Activated CD4-positive, alpha-beta T cell treated with anti-CD3 and anti-CD28 coated beads for 36 hours (primary cell): Measurements from ENCODE around the gene SPON1. TPM values are rescaled to one million over a fixed set of nuclear protein-coding genes. Genes with fewer than 3 reads are reported as not detected.

Source experiments
- ATAC-seq: fragments of 200-7000 bp; cut with Tn5 transposase; one replicate; pipeline ENCODE4 v1.10.0; 2021; ENCODE audit warnings: mild to moderate bottlenecking, moderate library complexity
- CTCF ChIA-PET: fragments of 350-600 bp; sonication (Branson Sonifier 250); formaldehyde crosslinking; loops from one replicate; lab custom pipeline; 2021; ENCODE audit warnings: antibody characterized with exemption; lab: Charles Lee
- POLR2A ChIA-PET: fragments of 350-600 bp; sonication (Branson Sonifier 250); formaldehyde crosslinking; loops from one replicate; lab custom pipeline; 2021; ENCODE audit warnings: antibody characterized with exemption, inconsistent platforms; lab: Charles Lee
- DNase-seq: peaks from one replicate; pipeline ENCODE4 v3.0.0-alpha.2; 2020
- H3K27ac Mint-ChIP-seq: one replicate; pipeline ENCODE4 v1.8.0; 2021; ENCODE audit warnings: mixed read lengths
- H3K27me3 Mint-ChIP-seq: one replicate; pipeline ENCODE4 v1.8.0; 2021; ENCODE audit warnings: mixed read lengths
- H3K36me3 Mint-ChIP-seq: one replicate; pipeline ENCODE4 v1.8.0; 2021; ENCODE audit warnings: low read depth, mixed read lengths
- H3K4me1 Mint-ChIP-seq: one replicate; pipeline ENCODE4 v1.8.0; 2021; ENCODE audit warnings: mixed read lengths
- H3K4me3 Mint-ChIP-seq: one replicate; pipeline ENCODE4 v1.8.0; 2021; ENCODE audit warnings: mild to moderate bottlenecking, moderate library complexity, mixed read lengths
- H3K9me3 Mint-ChIP-seq: one replicate; pipeline ENCODE4 v1.8.0; 2021; ENCODE audit warnings: low read depth, mixed read lengths
- intact Hi-C, 2 experiments: fragments of 100-400 bp; cut with DNase I in 1 of 2; cut with micrococcal nuclease in 1 of 2; formaldehyde crosslinking; loops; one replicate each; pipeline versions ENCODE4 v1.14.2 to v1.15.1; 2022 to 2024; cut with DNase I, micrococcal nuclease
- total RNA-seq, 2 experiments: library from RNA; stranded (reverse); gene quantifications; one replicate each; pipeline ENCODE4 v1.2.3, GENCODE V29; 2021

Gene SPON1
- total RNA-seq, 2 experiments from 2014 or later, result 0.26 to 0.41 TPM

- CTCF ChIA-PET, result no interaction called here
Observed at GRCh38 chr11:14041565-14041964, 79.0 kb downstream of the SPON1 start.

GRCh38 chr11:14042686-14043465 is 80.4 kb downstream of the SPON1 start:
- H3K27me3 Mint-ChIP-seq, result no peaks in the 10 kb centered on the region
- ChIA-PET CTCF (interaction anchor here (0.9 kb wide), 1 partner anchor 9 kb away, joined by 3 read pairs; no protein-coding TSS in a partner anchor), POLR2A (no interaction called here)
- ATAC-seq (no peak), DNase-seq (no peak)
- H3K9me3 Mint-ChIP-seq, result no peaks in the 10 kb centered on the region
- H3K4me3 Mint-ChIP-seq, result no peak overlapping the region
- no peak overlapping the region for H3K27ac Mint-ChIP-seq
- no peaks in the 10 kb centered on the region for H3K36me3 Mint-ChIP-seq
- intact Hi-C loops, result no loop called here
- H3K4me1 Mint-ChIP-seq, result no peaks in the 10 kb centered on the region

More at GRCh38 chr11:14041565-14041964, 79.0 kb downstream of the SPON1 start:
- ATAC-seq (no peak), DNase-seq (no peak)
- intact Hi-C loops, result no loop called here
- H3K36me3 Mint-ChIP-seq, result no peaks in the 10 kb centered on the region
- no peaks in the 10 kb centered on the region for H3K9me3 Mint-ChIP-seq
- POLR2A ChIA-PET, result no interaction called here
- H3K27ac Mint-ChIP-seq, result no peak overlapping the region
- no peak overlapping the region for H3K4me3 Mint-ChIP-seq
- H3K27me3 Mint-ChIP-seq, result no peaks in the 10 kb centered on the region
- H3K4me1 Mint-ChIP-seq, result no peaks in the 10 kb centered on the region

GRCh38 chr11:14044916-14045315 is 82.4 kb downstream of the SPON1 start:
- no peak overlapping the region for H3K4me3 Mint-ChIP-seq
- H3K27ac Mint-ChIP-seq, result no peak overlapping the region
- no peak for ATAC-seq
- POLR2A ChIA-PET, result no interaction called here
- H3K36me3 Mint-ChIP-seq, result no peaks in the 10 kb centered on the region
- CTCF ChIA-PET, result interaction anchor here (0.9 kb wide), 1 partner anchor 28 kb away, joined by 3 read pairs; no protein-coding TSS in a partner anchor
- H3K4me1 Mint-ChIP-seq, result no peaks in the 10 kb centered on the region
- no peaks in the 10 kb centered on the region for H3K9me3 Mint-ChIP-seq
- intact Hi-C loops, result no loop called here
- no peak for DNase-seq
- H3K27me3 Mint-ChIP-seq, result peaks cover 1% of the 10 kb centered on the region

- ChIA-PET CTCF (interaction anchor here (0.9 kb wide), 1 partner anchor 29 kb away, joined by 3 read pairs; no protein-coding TSS in a partner anchor), POLR2A (no interaction called here)
- Mint-ChIP-seq H3K36me3 (no peaks in the 10 kb centered on the region), H3K27ac (no peak overlapping the region), H3K9me3 (no peaks in the 10 kb centered on the region), H3K4me1 (no peaks in the 10 kb centered on the region), H3K27me3 (peaks cover 1% of the 10 kb centered on the region), H3K4me3 (no peak overlapping the region)
- intact Hi-C loops, result no loop called here
- DNase-seq (no peak), ATAC-seq (no peak)
Observed at GRCh38 chr11:14045417-14045816, 82.9 kb downstream of the SPON1 start.

- H3K4me1 Mint-ChIP-seq, result peaks cover 18% of the 10 kb centered on the region
- intact Hi-C loops, result no loop called here
- no peak overlapping the region for H3K4me3 Mint-ChIP-seq
- peaks cover 1% of the 10 kb centered on the region for H3K27me3 Mint-ChIP-seq
- no peaks in the 10 kb centered on the region for H3K9me3 Mint-ChIP-seq
- DNase-seq (no peak), ATAC-seq (no peak)
- ChIA-PET POLR2A (no interaction called here), CTCF (interaction anchor here (0.5 to 1.3 kb wide), 6 partner anchors 9 to 1913 kb away, joined by 3 to 4 read pairs (median 3); no protein-coding TSS in a partner anchor)
- no peaks in the 10 kb centered on the region for H3K36me3 Mint-ChIP-seq
- H3K27ac Mint-ChIP-seq, result no peak overlapping the region
Observed at GRCh38 chr11:14052198-14052597, 89.7 kb downstream of the SPON1 start.

- peak; percentile 44 for ATAC-seq
- Mint-ChIP-seq H3K9me3 (no peaks in the 10 kb centered on the region), H3K36me3 (no peaks in the 10 kb centered on the region), H3K4me3 (no peak overlapping the region), H3K27me3 (no peaks in the 10 kb centered on the region), H3K4me1 (peaks cover 18% of the 10 kb centered on the region), H3K27ac (no peak overlapping the region)
- intact Hi-C loops, result no loop called here
- DNase-seq, result no peak
- POLR2A ChIA-PET, result no interaction called here
- CTCF ChIA-PET, result interaction anchor here (0.6 to 0.7 kb wide), 3 partner anchors 8 to 94 kb away, joined by 3 read pairs; no protein-coding TSS in a partner anchor
Observed at GRCh38 chr11:14054116-14055107, 91.9 kb downstream of the SPON1 start.

- DNase-seq (no peak), ATAC-seq (no peak)
- Mint-ChIP-seq H3K27me3 (no peaks in the 10 kb centered on the region), H3K9me3 (no peaks in the 10 kb centered on the region), H3K4me1 (peaks cover 18% of the 10 kb centered on the region), H3K27ac (no peak overlapping the region), H3K4me3 (no peak overlapping the region), H3K36me3 (no peaks in the 10 kb centered on the region)
- ChIA-PET CTCF (interaction anchor here (0.6 to 1.2 kb wide), 2 partner anchors 59 to 164 kb away, joined by 3 to 4 read pairs; no protein-coding TSS in a partner anchor), POLR2A (no interaction called here)
- intact Hi-C loops, result no loop called here
Observed at GRCh38 chr11:14055936-14056335, 93.4 kb downstream of the SPON1 start.

- Mint-ChIP-seq H3K9me3 (no peaks in the 10 kb centered on the region), H3K27ac (no peak overlapping the region)
- POLR2A ChIA-PET, result no interaction called here
Observed at GRCh38 chr11:14058061-14058460, 95.5 kb downstream of the SPON1 start.

GRCh38 chr11:14059491-14059890 is 97.0 kb downstream of the SPON1 start:
- H3K27ac Mint-ChIP-seq, result no peak overlapping the region
- ChIA-PET CTCF (interaction anchor here (0.5 kb wide), 1 partner anchor 312 kb away, joined by 4 read pairs; no protein-coding TSS in a partner anchor), POLR2A (no interaction called here)
- H3K36me3 Mint-ChIP-seq, result no peaks in the 10 kb centered on the region
- ATAC-seq, result no peak
- no peak for DNase-seq
- no peaks in the 10 kb centered on the region for H3K9me3 Mint-ChIP-seq
- H3K27me3 Mint-ChIP-seq, result peaks cover 1% of the 10 kb centered on the region
- H3K4me1 Mint-ChIP-seq, result peaks cover 11% of the 10 kb centered on the region
- no peak overlapping the region for H3K4me3 Mint-ChIP-seq
- intact Hi-C loops, result no loop called here

More at GRCh38 chr11:14058061-14058460, 95.5 kb downstream of the SPON1 start:
- CTCF ChIA-PET, result interaction anchor here (0.6 to 1.5 kb wide), 5 partner anchors 8 to 227 kb away, joined by 3 to 6 read pairs (median 4); no protein-coding TSS in a partner anchor
- Mint-ChIP-seq H3K36me3 (no peaks in the 10 kb centered on the region), H3K4me1 (peaks cover 10% of the 10 kb centered on the region), H3K27me3 (no peaks in the 10 kb centered on the region), H3K4me3 (no peak overlapping the region)
- intact Hi-C loops, result no loop called here
- DNase-seq (no peak), ATAC-seq (no peak)

- H3K4me1 Mint-ChIP-seq, result peaks cover 18% of the 10 kb centered on the region
Observed at GRCh38 chr11:14061721-14062120, 99.2 kb downstream of the SPON1 start.

GRCh38 chr11:14065141-14065540 is 102.6 kb downstream of the SPON1 start:
- H3K4me3 Mint-ChIP-seq, result peak overlapping the region; percentile 44
- intact Hi-C loops, result no loop called here
- no peaks in the 10 kb centered on the region for H3K36me3 Mint-ChIP-seq
- peaks cover 18% of the 10 kb centered on the region for H3K4me1 Mint-ChIP-seq
- ChIA-PET CTCF (interaction anchor here (1.8 kb wide), 1 partner anchor 84 kb away, joined by 6 read pairs; no protein-coding TSS in a partner anchor), POLR2A (no interaction called here)
- no peaks in the 10 kb centered on the region for H3K9me3 Mint-ChIP-seq
- DNase-seq (peak; percentile 58), ATAC-seq (peak; percentile 84)
- peaks cover 2% of the 10 kb centered on the region for H3K27me3 Mint-ChIP-seq
- no peak overlapping the region for H3K27ac Mint-ChIP-seq

More at GRCh38 chr11:14061721-14062120, 99.2 kb downstream of the SPON1 start:
- no peaks in the 10 kb centered on the region for H3K9me3 Mint-ChIP-seq
- peaks cover 2% of the 10 kb centered on the region for H3K27me3 Mint-ChIP-seq
- no peak for DNase-seq
- ATAC-seq, result no peak
- no peaks in the 10 kb centered on the region for H3K36me3 Mint-ChIP-seq
- no peak overlapping the region for H3K27ac Mint-ChIP-seq
- ChIA-PET POLR2A (no interaction called here), CTCF (interaction anchor here (0.5 kb wide), 1 partner anchor 50 kb away, joined by 3 read pairs; no protein-coding TSS in a partner anchor)
- H3K4me3 Mint-ChIP-seq, result no peak overlapping the region
- intact Hi-C loops, result no loop called here
